Vagina (tissue), 2 donors: ENCODE results near the gene CCP110.

ENCODE experiments used
- POLR2A ChIP-seq, 2 donors: fragments of 450-650 bp; IDR thresholded peaks; one replicate each; pipeline ENCODE4 v1.6.1; 2017; ENCODE audit warnings: antibody characterized with exemption in 2 of 2, mild to moderate bottlenecking in 2 of 2, moderate library complexity in 2 of 2
- POLR2AphosphoS5 ChIP-seq, 2 donors: sonication (generic); formaldehyde crosslinking; IDR thresholded peaks; one replicate each; pipeline ENCODE4 v1.9.0; 2017; ENCODE audit warnings: antibody characterized with exemption in 2 of 2, mild to moderate bottlenecking in 2 of 2, low read depth in 1 of 2; ENCODE audit not compliant: insufficient read depth in 1 of 2
- TF ChIP-seq, protein P1 (sequence below), 3 experiments: fragments of 450-650 bp in 2 of 3; fragments of 200-600 bp in 1 of 3; sonication (generic) in 1 of 3; IDR thresholded peaks; one replicate each; pipeline ENCODE4 v1.5.1; 2017 to 2019; ENCODE audit warnings: antibody characterized with exemption in 3 of 3, mild to moderate bottlenecking in 2 of 3, moderate library complexity in 2 of 3

DNA sequence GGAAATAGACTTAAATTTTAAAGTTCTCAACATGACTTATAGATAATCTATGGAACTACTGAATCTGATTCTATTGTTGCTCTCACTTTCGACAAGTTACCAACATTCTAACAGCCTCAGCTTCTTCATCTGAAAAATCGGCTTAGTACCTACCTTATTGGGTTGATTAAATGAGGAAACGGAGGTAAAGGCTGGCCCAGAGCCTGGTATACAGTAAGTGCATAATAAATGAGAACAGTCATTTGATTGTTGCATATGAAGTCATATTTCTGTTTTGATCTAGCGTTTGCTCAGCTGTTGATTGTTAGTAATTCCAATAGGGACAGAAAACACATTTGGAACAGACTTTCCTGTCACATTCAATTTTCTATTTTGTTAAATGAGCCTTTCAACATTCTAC is 36.3 kb downstream of the CCP110 start:
- TF ChIP-seq, protein P1, sequence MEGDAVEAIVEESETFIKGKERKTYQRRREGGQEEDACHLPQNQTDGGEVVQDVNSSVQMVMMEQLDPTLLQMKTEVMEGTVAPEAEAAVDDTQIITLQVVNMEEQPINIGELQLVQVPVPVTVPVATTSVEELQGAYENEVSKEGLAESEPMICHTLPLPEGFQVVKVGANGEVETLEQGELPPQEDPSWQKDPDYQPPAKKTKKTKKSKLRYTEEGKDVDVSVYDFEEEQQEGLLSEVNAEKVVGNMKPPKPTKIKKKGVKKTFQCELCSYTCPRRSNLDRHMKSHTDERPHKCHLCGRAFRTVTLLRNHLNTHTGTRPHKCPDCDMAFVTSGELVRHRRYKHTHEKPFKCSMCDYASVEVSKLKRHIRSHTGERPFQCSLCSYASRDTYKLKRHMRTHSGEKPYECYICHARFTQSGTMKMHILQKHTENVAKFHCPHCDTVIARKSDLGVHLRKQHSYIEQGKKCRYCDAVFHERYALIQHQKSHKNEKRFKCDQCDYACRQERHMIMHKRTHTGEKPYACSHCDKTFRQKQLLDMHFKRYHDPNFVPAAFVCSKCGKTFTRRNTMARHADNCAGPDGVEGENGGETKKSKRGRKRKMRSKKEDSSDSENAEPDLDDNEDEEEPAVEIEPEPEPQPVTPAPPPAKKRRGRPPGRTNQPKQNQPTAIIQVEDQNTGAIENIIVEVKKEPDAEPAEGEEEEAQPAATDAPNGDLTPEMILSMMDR (IDR thresholded peaks at IDR 0.05), result no peak
- TF ChIP-seq POLR2A (IDR thresholded peaks at IDR 0.05), result no peak
- TF ChIP-seq POLR2AphosphoS5 (IDR thresholded peaks at IDR 0.05; ENCODE audit: insufficient read depth in 1 of 2, low read depth in 1 of 2), result no peak
